Measurements from ENCODE around the gene CLSTN2.

Gene CLSTN2

DNA sequence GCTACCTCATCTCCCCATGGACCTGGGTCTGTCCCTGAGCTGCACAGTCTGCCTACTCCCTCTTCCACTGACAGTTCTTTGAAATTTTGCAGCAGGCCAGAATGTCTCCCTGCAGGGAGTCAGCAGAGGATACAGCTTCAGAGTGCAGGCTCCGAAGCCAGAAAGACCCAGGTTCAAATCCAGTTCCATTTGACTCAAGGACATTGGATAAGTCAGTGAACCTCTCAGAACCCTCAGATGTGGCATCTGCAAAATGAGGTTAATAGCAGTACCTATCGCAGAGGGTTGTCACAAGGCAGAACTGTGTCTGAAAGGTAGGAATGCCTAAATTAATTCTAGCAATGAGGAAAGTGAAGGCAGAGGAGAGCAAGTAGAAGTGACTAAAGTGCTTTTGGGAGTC lies 498.4 kb downstream of the CLSTN2 start:
- no peak for TF ChIP-seq FOXA1 (IDR thresholded peaks at IDR 0.05)
- TF ChIP-seq SP1 (IDR thresholded peaks at IDR 0.05) = no peak
- no peak for TF ChIP-seq LEF1 (IDR thresholded peaks at IDR 0.05; ENCODE audit: borderline replicate concordance)
- no peak for TF ChIP-seq FOXM1 (IDR thresholded peaks at IDR 0.05; ENCODE audit: borderline replicate concordance)
- TF ChIP-seq CTBP1 (IDR thresholded peaks at IDR 0.05; ENCODE audit: borderline replicate concordance) = no peak
- no peak for TF ChIP-seq ARNT (IDR thresholded peaks at IDR 0.05)
- TF ChIP-seq PKNOX1 (IDR thresholded peaks at IDR 0.05) = no peak
- no peak for TF ChIP-seq ELF4 (IDR thresholded peaks at IDR 0.05)
- no peak for TF ChIP-seq ZNF384 (IDR thresholded peaks at IDR 0.05)
- no peak for TF ChIP-seq TARDBP (IDR thresholded peaks at IDR 0.05)
- no peak for TF ChIP-seq L3MBTL2 (conservative IDR thresholded peaks at IDR 0.05)
- TF ChIP-seq NFRKB (IDR thresholded peaks at IDR 0.05) = no peak
- no peak for TF ChIP-seq SUZ12 (IDR thresholded peaks at IDR 0.05)
- ChIA-PET POLR2A (no interaction called here), CTCF (no interaction called here)
- no peak for DNase-seq (ENCODE audit: extremely low spot score)

DNA sequence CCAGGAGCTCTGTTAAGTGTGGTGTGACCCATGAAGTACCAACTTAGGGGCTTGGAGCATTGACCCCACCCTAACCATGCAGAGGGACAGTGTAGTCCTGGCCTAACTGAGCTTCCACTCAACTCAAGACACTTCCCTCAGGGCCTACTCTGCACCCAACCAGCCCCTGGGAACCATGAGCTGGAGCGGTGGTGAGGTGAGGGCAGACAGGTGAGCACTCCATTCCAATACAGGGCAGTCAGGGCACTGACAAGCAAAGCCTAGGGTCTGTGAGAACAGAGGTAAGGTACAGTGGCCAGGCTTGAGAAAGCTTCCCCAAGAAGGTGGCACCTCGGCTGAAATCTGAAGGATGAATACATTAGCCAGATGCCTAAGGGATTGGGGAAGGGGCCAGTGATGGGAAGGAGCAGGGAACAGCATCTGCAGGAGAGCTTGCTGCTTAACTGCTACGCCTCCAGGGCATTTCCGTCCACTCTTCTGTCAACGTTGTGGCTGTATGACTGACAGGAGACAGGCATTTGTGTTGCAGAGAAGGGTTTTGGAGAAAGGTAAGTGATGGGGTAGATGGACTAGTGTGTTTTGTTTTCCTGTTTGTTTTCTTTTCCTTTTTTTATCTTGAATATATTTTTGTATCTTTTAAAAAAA lies 499.4 kb downstream of the CLSTN2 start:
- ChIA-PET CTCF (no interaction called here), POLR2A (no interaction called here)
- no peak for DNase-seq (ENCODE audit: extremely low spot score)
- TF ChIP-seq ZNF384 (IDR thresholded peaks at IDR 0.05) (no peak), TARDBP (IDR thresholded peaks at IDR 0.05) (no peak), FOXM1 (IDR thresholded peaks at IDR 0.05; ENCODE audit: borderline replicate concordance) (no peak), BHLHE40 (IDR thresholded peaks at IDR 0.05; ENCODE audit: borderline replicate concordance) (no peak), L3MBTL2 (conservative IDR thresholded peaks at IDR 0.05) (no peak), SUZ12 (IDR thresholded peaks at IDR 0.05) (no peak), HDGF (IDR thresholded peaks at IDR 0.05; ENCODE audit: borderline replicate concordance) (no peak), LEF1 (IDR thresholded peaks at IDR 0.05; ENCODE audit: borderline replicate concordance) (no peak), ARNT (IDR thresholded peaks at IDR 0.05) (no peak), SP1 (IDR thresholded peaks at IDR 0.05) (no peak)

DNA sequence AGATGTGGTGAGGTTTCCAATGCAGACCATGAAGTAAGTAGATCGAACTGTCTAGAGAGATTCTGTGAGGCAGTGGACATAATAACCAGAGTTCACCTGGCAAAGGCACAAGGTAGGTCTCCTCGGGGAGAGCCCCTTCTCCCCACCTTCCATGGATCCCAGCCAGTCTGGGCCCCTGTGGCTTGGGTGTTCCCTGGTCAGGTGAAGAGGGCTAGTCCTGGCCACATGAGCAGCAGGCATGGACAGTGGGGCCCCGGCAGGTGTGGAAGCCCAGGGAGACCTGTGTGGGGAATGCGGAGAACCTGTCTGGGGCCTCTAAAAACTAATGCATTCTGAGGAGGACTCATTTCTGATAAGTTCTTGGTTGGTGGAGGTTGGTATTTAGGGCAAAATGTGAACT lies 501.4 kb downstream of the CLSTN2 start:
- TF ChIP-seq LEF1 (IDR thresholded peaks at IDR 0.05; ENCODE audit: borderline replicate concordance) = no peak
- TF ChIP-seq SP1 (IDR thresholded peaks at IDR 0.05) = no peak
- TF ChIP-seq CTBP1 (IDR thresholded peaks at IDR 0.05; ENCODE audit: borderline replicate concordance) = no peak
- no peak for TF ChIP-seq PKNOX1 (IDR thresholded peaks at IDR 0.05)
- no peak for TF ChIP-seq FOXK2 (IDR thresholded peaks at IDR 0.05)
- no peak for TF ChIP-seq TARDBP (IDR thresholded peaks at IDR 0.05)
- TF ChIP-seq HDGF (IDR thresholded peaks at IDR 0.05; ENCODE audit: borderline replicate concordance) = no peak
- TF ChIP-seq FOXA1 (IDR thresholded peaks at IDR 0.05) = no peak
- no peak for TF ChIP-seq SUZ12 (IDR thresholded peaks at IDR 0.05)
- TF ChIP-seq L3MBTL2 (conservative IDR thresholded peaks at IDR 0.05) = no peak
- no peak for TF ChIP-seq ZNF384 (IDR thresholded peaks at IDR 0.05)
- TF ChIP-seq NFRKB (IDR thresholded peaks at IDR 0.05) = no peak
- TF ChIP-seq ARNT (IDR thresholded peaks at IDR 0.05) = no peak
- TF ChIP-seq ELF4 (IDR thresholded peaks at IDR 0.05) = no peak
- TF ChIP-seq BHLHE40 (IDR thresholded peaks at IDR 0.05; ENCODE audit: borderline replicate concordance) = no peak
- TF ChIP-seq FOXM1 (IDR thresholded peaks at IDR 0.05; ENCODE audit: borderline replicate concordance) = no peak
- CTCF ChIA-PET = no interaction called here
- DNase-seq (ENCODE audit: extremely low spot score) = no peak
- POLR2A ChIA-PET = no interaction called here

- CTCF ChIA-PET = no interaction called here
- TF ChIP-seq SP1 (IDR thresholded peaks at IDR 0.05) (no peak), SUZ12 (IDR thresholded peaks at IDR 0.05) (no peak), ZNF384 (IDR thresholded peaks at IDR 0.05) (no peak), TARDBP (IDR thresholded peaks at IDR 0.05) (no peak), HDGF (IDR thresholded peaks at IDR 0.05; ENCODE audit: borderline replicate concordance) (no peak), PKNOX1 (IDR thresholded peaks at IDR 0.05) (no peak), ELF4 (IDR thresholded peaks at IDR 0.05) (no peak), CTBP1 (IDR thresholded peaks at IDR 0.05; ENCODE audit: borderline replicate concordance) (no peak), NFRKB (IDR thresholded peaks at IDR 0.05) (no peak), ARNT (IDR thresholded peaks at IDR 0.05) (no peak), FOXA1 (IDR thresholded peaks at IDR 0.05) (no peak), LEF1 (IDR thresholded peaks at IDR 0.05; ENCODE audit: borderline replicate concordance) (no peak), L3MBTL2 (conservative IDR thresholded peaks at IDR 0.05) (no peak), FOXM1 (IDR thresholded peaks at IDR 0.05; ENCODE audit: borderline replicate concordance) (no peak)
- POLR2A ChIA-PET = no interaction called here
- no peak for DNase-seq (ENCODE audit: extremely low spot score)
Measured at GRCh38 chr3:140438736-140439470, 503.9 kb downstream of the CLSTN2 start.

DNA sequence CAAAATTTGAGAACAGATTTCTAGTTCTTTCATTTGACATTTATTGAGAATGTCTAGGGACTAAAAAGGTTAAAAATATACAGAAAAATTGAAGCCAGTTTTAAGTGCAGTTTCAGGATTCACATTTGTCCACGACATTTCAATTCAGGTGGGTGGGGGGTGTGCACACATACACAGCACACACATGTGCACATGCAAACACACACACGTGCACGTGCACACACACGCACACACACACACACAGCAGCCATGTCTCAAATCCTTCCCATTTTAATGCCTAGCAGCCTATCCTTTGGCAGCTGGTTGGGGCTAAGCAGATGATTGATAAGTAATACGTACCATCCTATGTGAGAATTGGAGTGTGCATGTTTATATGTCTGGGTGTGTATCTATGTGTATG lies 504.5 kb downstream of the CLSTN2 start:
- CTCF ChIA-PET = no interaction called here

More for the DNA sequence above, 504.5 kb downstream of the CLSTN2 start:
- DNase-seq (ENCODE audit: extremely low spot score) = no peak
- no peak for TF ChIP-seq LEF1 (IDR thresholded peaks at IDR 0.05; ENCODE audit: borderline replicate concordance)
- TF ChIP-seq L3MBTL2 (conservative IDR thresholded peaks at IDR 0.05) = no peak
- no peak for TF ChIP-seq FOXK2 (IDR thresholded peaks at IDR 0.05)
- no peak for TF ChIP-seq ARNT (IDR thresholded peaks at IDR 0.05)
- TF ChIP-seq TARDBP (IDR thresholded peaks at IDR 0.05) = no peak
- TF ChIP-seq CTBP1 (IDR thresholded peaks at IDR 0.05; ENCODE audit: borderline replicate concordance) = no peak
- TF ChIP-seq FOXM1 (IDR thresholded peaks at IDR 0.05; ENCODE audit: borderline replicate concordance) = no peak
- no peak for TF ChIP-seq SUZ12 (IDR thresholded peaks at IDR 0.05)
- TF ChIP-seq SP1 (IDR thresholded peaks at IDR 0.05) = no peak
- no peak for TF ChIP-seq FOXA1 (IDR thresholded peaks at IDR 0.05)
- TF ChIP-seq HDGF (IDR thresholded peaks at IDR 0.05; ENCODE audit: borderline replicate concordance) = no peak
- TF ChIP-seq ZNF384 (IDR thresholded peaks at IDR 0.05) = no peak
- no peak for TF ChIP-seq ELF4 (IDR thresholded peaks at IDR 0.05)
- no peak for TF ChIP-seq PKNOX1 (IDR thresholded peaks at IDR 0.05)
- TF ChIP-seq BHLHE40 (IDR thresholded peaks at IDR 0.05; ENCODE audit: borderline replicate concordance) = no peak
- no peak for TF ChIP-seq NFRKB (IDR thresholded peaks at IDR 0.05)
- POLR2A ChIA-PET = no interaction called here

All from HEK293T (cell line).